Activated T-cell treated with anti-CD3 and anti-CD28 coated beads, Interleukin-2, amount 50 U/mL, for 72 hours (primary cell): ENCODE results near the gene ZNF296. TPM values are rescaled to one million over a fixed set of nuclear protein-coding genes. Genes with fewer than 3 reads are reported as not detected.

Source experiments
- ATAC-seq, 2 donors: fragments of 150-1000 bp; cut with Tn5 transposase; replicated peaks in 1 of 2; 2 replicates each; pipeline ENCODE4 v1.10.0; 2021; ENCODE audit warnings: moderate library complexity in 2 of 2, mild to moderate bottlenecking in 1 of 2
- DNase-seq, 2 donors: peaks; one replicate each; pipeline ENCODE4 v3.0.0; 2021 to 2022; ENCODE audit warnings: mixed read lengths in 1 of 2
- H3K27ac Mint-ChIP-seq: one replicate; pipeline ENCODE4 v1.8.0; 2022; ENCODE audit warnings: mild to moderate bottlenecking, moderate library complexity, mixed read lengths
- H3K27me3 Mint-ChIP-seq: one replicate; pipeline ENCODE4 v1.8.0; 2022; ENCODE audit warnings: low read depth, mixed read lengths
- H3K36me3 Mint-ChIP-seq, 2 donors: one replicate each; pipeline ENCODE4 v1.8.0; 2022; ENCODE audit warnings: mixed read lengths in 2 of 2, mild to moderate bottlenecking in 1 of 2; ENCODE audit not compliant: insufficient read depth in 2 of 2
- H3K4me1 Mint-ChIP-seq: one replicate; pipeline ENCODE4 v1.8.0; 2022; ENCODE audit warnings: low read depth, mixed read lengths
- H3K4me3 Mint-ChIP-seq, 2 donors: one replicate each; pipeline ENCODE4 v1.8.0; 2022; ENCODE audit warnings: mild to moderate bottlenecking in 2 of 2, mixed read lengths in 2 of 2, moderate library complexity in 2 of 2
- H3K9me3 Mint-ChIP-seq, 2 donors: one replicate each; pipeline ENCODE4 v1.8.0; 2022; ENCODE audit warnings: mixed read lengths in 2 of 2
- total RNA-seq, 2 donors: library from RNA; stranded (reverse); gene quantifications; one replicate each; pipeline ENCODE4 v1.2.3, GENCODE V29; 2022

ZNF296 gene
- total RNA-seq, 2 donors from 2014 or later, result 5.1 to 5.2 TPM

DNA sequence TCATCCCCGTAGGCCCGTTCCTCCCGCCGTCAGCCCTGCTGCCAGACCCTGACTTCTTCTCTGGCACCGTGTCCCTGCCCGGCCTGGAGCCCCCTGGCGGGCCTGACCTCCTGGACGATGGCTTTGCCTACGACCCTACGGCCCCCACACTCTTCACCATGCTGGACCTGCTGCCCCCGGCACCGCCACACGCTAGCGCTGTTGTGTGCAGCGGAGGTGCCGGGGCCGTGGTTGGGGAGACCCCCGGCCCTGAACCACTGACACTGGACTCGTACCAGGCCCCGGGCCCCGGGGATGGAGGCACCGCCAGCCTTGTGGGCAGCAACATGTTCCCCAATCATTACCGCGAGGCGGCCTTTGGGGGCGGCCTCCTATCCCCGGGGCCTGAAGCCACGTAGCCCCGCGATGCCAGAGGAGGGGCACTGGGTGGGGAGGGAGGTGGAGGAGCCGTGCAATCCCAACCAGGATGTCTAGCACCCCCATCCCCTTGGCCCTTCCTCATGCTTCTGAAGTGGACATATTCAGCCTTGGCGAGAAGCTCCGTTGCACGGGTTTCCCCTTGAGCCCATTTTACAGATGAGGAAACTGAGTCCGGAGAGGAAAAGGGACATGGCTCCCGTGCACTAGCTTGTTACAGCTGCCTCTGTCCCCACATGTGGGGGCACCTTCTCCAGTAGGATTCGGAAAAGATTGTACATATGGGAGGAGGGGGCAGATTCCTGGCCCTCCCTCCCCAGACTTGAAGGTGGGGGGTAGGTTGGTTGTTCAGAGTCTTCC is 38.7 kb downstream of the ZNF296 start:
- Mint-ChIP-seq H3K9me3 (no peaks in the 10 kb centered on the region), H3K36me3 (peaks cover 27 to 38% of the 10 kb centered on the region in 2 donors), H3K27ac (no peak overlapping the region), H3K27me3 (no peaks in the 10 kb centered on the region), H3K4me1 (peaks cover 38% of the 10 kb centered on the region), H3K4me3 (peak overlapping the region; percentile 71 to 93)
- no peak for DNase-seq
- ATAC-seq, result no peak

GRCh38 chr19:45035755-45036154 is 40.5 kb downstream of the ZNF296 start:
- Mint-ChIP-seq H3K27ac (no peak overlapping the region), H3K27me3 (no peaks in the 10 kb centered on the region), H3K9me3 (no peaks in the 10 kb centered on the region), H3K4me3 (no peak overlapping the region), H3K4me1 (peaks cover 23% of the 10 kb centered on the region), H3K36me3 (peaks cover 23 to 43% of the 10 kb centered on the region in 2 donors)
- no peak for DNase-seq
- ATAC-seq, result no peak

DNA sequence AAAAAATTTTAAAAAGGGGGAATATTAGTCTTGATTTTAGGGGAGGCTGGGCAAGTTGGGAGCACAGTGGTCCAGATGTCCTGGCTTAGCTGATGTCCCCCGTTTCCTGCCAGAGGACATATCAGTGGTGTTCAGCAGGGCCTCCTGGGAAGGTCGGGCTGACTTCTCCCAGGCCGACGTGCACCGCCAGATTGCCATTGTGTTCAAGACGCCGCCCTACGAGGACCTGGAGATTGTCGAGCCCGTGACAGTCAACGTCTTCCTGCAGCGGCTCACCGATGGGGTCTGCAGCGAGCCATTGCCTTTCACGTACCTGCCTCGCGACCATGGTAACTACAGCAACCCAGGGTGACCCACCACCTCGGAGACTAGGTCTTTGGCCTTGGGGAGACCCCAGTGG is 43.9 kb downstream of the ZNF296 start:
- no peak overlapping the region for H3K4me3 Mint-ChIP-seq
- DNase-seq (no peak), ATAC-seq (no peak)
- peak overlapping the region; percentile 26 for H3K27ac Mint-ChIP-seq
- H3K4me1 Mint-ChIP-seq, result no peaks in the 10 kb centered on the region
- H3K27me3 Mint-ChIP-seq, result no peaks in the 10 kb centered on the region
- H3K36me3 Mint-ChIP-seq, result peaks cover 18 to 52% of the 10 kb centered on the region in 2 donors
- no peaks in the 10 kb centered on the region for H3K9me3 Mint-ChIP-seq

DNA sequence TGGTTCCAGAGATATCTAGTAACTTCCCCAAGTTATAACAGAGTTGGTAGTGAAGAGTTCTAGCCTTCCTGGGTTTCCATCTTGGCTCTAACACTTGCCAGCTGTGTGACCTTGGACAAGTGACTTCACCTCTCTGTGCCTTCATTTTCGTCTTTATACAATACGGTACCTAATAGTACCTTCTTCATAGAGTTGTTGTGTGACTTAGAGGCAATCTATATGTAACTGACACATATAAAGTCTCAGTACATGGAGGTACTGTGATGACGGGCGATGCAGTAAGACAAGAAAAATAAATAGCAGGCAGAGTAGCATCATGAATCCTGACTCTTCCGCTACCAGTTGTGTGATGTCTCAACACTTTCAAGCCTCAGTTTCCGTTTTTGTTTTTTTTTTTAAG is 45.5 kb downstream of the ZNF296 start:
- Mint-ChIP-seq H3K36me3 (peaks cover 21 to 54% of the 10 kb centered on the region in 2 donors), H3K4me3 (no peak overlapping the region), H3K27me3 (no peaks in the 10 kb centered on the region), H3K9me3 (no peaks in the 10 kb centered on the region), H3K27ac (no peak overlapping the region), H3K4me1 (no peaks in the 10 kb centered on the region)
- ATAC-seq (no peak), DNase-seq (no peak)

GRCh38 chr19:45027371-45027770 is 48.9 kb downstream of the ZNF296 start:
- no peaks in the 10 kb centered on the region for H3K27me3 Mint-ChIP-seq
- DNase-seq (no peak), ATAC-seq (no peak)
- no peaks in the 10 kb centered on the region for H3K9me3 Mint-ChIP-seq
- peaks cover 13 to 37% of the 10 kb centered on the region in 2 donors for H3K36me3 Mint-ChIP-seq
- peak overlapping the region; percentile 22 for H3K27ac Mint-ChIP-seq
- H3K4me3 Mint-ChIP-seq, result no peak overlapping the region
- H3K4me1 Mint-ChIP-seq, result no peaks in the 10 kb centered on the region

DNA sequence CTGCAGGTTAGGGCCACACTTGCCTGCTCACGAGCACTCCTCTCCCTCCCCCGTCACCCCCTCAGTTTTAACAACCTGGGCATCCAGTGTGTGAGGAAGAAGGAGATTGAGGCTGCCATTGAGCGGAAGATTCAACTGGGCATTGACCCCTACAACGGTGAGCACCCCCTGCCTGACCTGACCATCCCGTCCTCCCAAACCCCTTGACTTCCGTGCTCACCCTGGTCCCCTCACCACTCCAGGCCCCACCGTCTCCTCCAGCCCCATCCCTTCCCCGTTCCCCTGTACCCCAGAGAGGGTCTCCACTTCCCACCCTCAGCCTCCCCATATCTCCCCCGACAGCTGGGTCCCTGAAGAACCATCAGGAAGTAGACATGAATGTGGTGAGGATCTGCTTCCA is 51.0 kb downstream of the ZNF296 start:
- ATAC-seq, result no peak
- Mint-ChIP-seq H3K4me3 (no peak overlapping the region), H3K9me3 (no peaks in the 10 kb centered on the region), H3K4me1 (no peaks in the 10 kb centered on the region), H3K27me3 (no peaks in the 10 kb centered on the region), H3K36me3 (peaks cover 9 to 20% of the 10 kb centered on the region in 2 donors), H3K27ac (no peak overlapping the region)
- DNase-seq, result no peak

DNA sequence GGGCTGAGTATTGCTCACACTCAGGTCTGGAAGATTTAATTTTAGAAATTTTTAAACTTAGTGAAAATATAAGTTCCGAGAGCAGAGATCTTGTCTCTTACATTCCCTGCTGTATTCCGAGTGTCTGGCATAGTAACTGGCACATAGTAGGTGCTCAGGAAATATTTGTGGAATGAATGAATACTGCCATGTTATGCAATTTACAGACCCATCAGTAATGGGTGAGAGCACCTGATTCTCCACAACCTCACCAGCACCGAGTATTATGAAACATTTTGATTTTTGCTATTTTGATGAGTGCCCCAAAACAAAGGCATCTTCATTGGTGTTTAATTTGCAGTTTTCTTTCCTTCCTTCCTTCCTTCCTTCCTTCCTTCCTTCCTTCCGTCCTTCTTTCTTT is 53.2 kb downstream of the ZNF296 start:
- no peak overlapping the region for H3K4me3 Mint-ChIP-seq
- peaks cover 10 to 19% of the 10 kb centered on the region in 2 donors for H3K36me3 Mint-ChIP-seq
- H3K27me3 Mint-ChIP-seq, result no peaks in the 10 kb centered on the region
- no peaks in the 10 kb centered on the region for H3K4me1 Mint-ChIP-seq
- H3K27ac Mint-ChIP-seq, result no peak overlapping the region
- no peak for DNase-seq
- no peaks in the 10 kb centered on the region for H3K9me3 Mint-ChIP-seq
- no peak for ATAC-seq

DNA sequence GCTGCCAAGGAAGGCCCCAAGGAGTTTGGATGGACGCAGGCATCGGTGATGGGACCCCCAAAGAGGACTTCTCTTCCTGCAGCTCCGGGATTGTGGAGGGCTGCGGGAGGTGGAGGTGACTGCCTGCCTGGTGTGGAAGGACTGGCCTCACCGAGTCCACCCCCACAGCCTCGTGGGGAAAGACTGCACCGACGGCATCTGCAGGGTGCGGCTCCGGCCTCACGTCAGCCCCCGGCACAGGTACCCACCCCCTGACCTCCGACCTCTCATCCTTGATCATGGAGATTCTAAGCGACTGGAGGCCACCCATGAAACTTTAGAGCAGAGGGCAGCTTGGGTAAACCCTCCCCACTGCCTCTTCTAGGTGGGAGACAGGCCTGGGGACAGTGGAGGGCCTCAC is 54.3 kb downstream of the ZNF296 start:
- H3K4me3 Mint-ChIP-seq, result no peak overlapping the region
- ATAC-seq, result no peak
- no peaks in the 10 kb centered on the region for H3K27me3 Mint-ChIP-seq
- no peak for DNase-seq
- no peak overlapping the region for H3K27ac Mint-ChIP-seq
- no peaks in the 10 kb centered on the region for H3K9me3 Mint-ChIP-seq
- peaks cover 6 to 16% of the 10 kb centered on the region in 2 donors for H3K36me3 Mint-ChIP-seq
- peaks cover 3% of the 10 kb centered on the region for H3K4me1 Mint-ChIP-seq

Other genes starting within 250 kb of the ZNF296 start
- 1 to 10 TPM; 2.8 to 3.3 TPM for gene NECTIN2, start 230.2 kb downstream of the ZNF296 start, total RNA-seq
- gene TOMM40, start 185.2 kb downstream of the ZNF296 start, total RNA-seq, result 10 to 100 TPM; 53.0 to 65.1 TPM
- 1 to 10 TPM; 2.1 TPM for gene APOE, start 170.7 kb downstream of the ZNF296 start, total RNA-seq
- gene APOC1, start 161.9 kb downstream of the ZNF296 start, total RNA-seq, result not detected
- gene APOC4, start 134.2 kb downstream of the ZNF296 start, total RNA-seq, result not detected
- gene APOC2, start 130.4 kb downstream of the ZNF296 start, total RNA-seq, result not detected
- 10 to 100 TPM; 44.7 to 50.0 TPM for gene CLPTM1, start 121.1 kb downstream of the ZNF296 start, total RNA-seq
- gene RELB, start 75.0 kb downstream of the ZNF296 start, total RNA-seq, result 100 to 1,000 TPM; 142 to 145 TPM
- 100 to 1,000 TPM; 110 to 138 TPM for gene CLASRP, start 37.4 kb downstream of the ZNF296 start, total RNA-seq
- gene GEMIN7, start 2.8 kb upstream of the ZNF296 start, total RNA-seq, result 10 to 100 TPM; 26.4 to 28.1 TPM
- gene PPP1R37, start 16.7 kb upstream of the ZNF296 start, total RNA-seq, result 10 to 100 TPM; 11.8 to 17.3 TPM
- gene NKPD1, start 84.5 kb upstream of the ZNF296 start, total RNA-seq, result under 1 TPM; 0.70 to 0.72 TPM
- 10 to 100 TPM; 48.5 to 58.5 TPM for gene TRAPPC6A, start 101.8 kb upstream of the ZNF296 start, total RNA-seq
- gene BLOC1S3, start 102.3 kb upstream of the ZNF296 start, total RNA-seq, result 10 to 100 TPM; 16.7 to 17.7 TPM
- gene EXOC3L2, start 168.9 kb upstream of the ZNF296 start, total RNA-seq, result not detected
- 10 to 100 TPM; 25.3 to 37.9 TPM for gene MARK4, start 174.8 kb upstream of the ZNF296 start, total RNA-seq
- not detected for gene CKM, start 246.4 kb upstream of the ZNF296 start, total RNA-seq